GM18517 (cell line): ENCODE measurements around the gene ZNF584.
"Not testable (repeated sequence)": the region's sequence is repeated elsewhere in the genome, so short reads cannot be mapped to it uniquely, and the experiment has no call there.

Source experiments
- ATAC-seq: cut with Tn5 transposase; IDR thresholded peaks from one replicate; pipeline ENCODE4 v1.9.1; 2021; ENCODE audit warnings: mild to moderate bottlenecking, moderate library complexity; ENCODE audit not compliant: unreplicated experiment

Gene ZNF584

GRCh38 chr19:58408152-58409009 lies at the start of gene ZNF584:
Gene ZNF584, plus strand, starts transcription at chr19:58408649. Its CDS starts 499 bp downstream, at chr19:58409148.
- ATAC-seq, result peak; percentile 80

- ATAC-seq, result no peak
Measured at GRCh38 chr19:58361900-58362271, 46.6 kb upstream of the ZNF584 start.

GRCh38 chr19:58362272-58362994 lies 46.0 kb upstream of the ZNF584 start, which contains the start of gene ZNF497:
Gene ZNF497, minus strand, starts transcription at chr19:58362751. Its CDS starts 5,116 bp downstream, at chr19:58357635.
- peak; percentile 78 for ATAC-seq

GRCh38 chr19:58364146-58364545 lies 44.3 kb upstream of the ZNF584 start:
- ATAC-seq, result no peak

- ATAC-seq, result no peak
Measured at GRCh38 chr19:58366585-58367430, 41.6 kb upstream of the ZNF584 start.

GRCh38 chr19:58367698-58368454 lies 40.6 kb upstream of the ZNF584 start:
- ATAC-seq, result no peak

GRCh38 chr19:58368561-58369360 lies 39.7 kb upstream of the ZNF584 start:
- ATAC-seq, result no peak

GRCh38 chr19:58372311-58373133 lies 35.9 kb upstream of the ZNF584 start:
- ATAC-seq, result no peak

- no peak for ATAC-seq
Measured at GRCh38 chr19:58374200-58374599, 34.2 kb upstream of the ZNF584 start.

- ATAC-seq, result not testable (repeated sequence)
Measured at GRCh38 chr19:58376724-58377123, 31.7 kb upstream of the ZNF584 start.

GRCh38 chr19:58379246-58379645 lies 29.2 kb upstream of the ZNF584 start:
- ATAC-seq, result no peak

- peak; percentile 1 for ATAC-seq
Measured at GRCh38 chr19:58380037-58380661, 28.3 kb upstream of the ZNF584 start.

- peak; percentile 85 for ATAC-seq
Measured at GRCh38 chr19:58380662-58381459, 27.6 kb upstream of the ZNF584 start, which contains the start of gene ZNF837. Gene ZNF837, minus strand, starts transcription at chr19:58381030. Its CDS starts 11,698 bp downstream, at chr19:58369332.

GRCh38 chr19:58381460-58382212 lies 26.8 kb upstream of the ZNF584 start:
- ATAC-seq, result no peak

GRCh38 chr19:58382997-58383603 lies 25.3 kb upstream of the ZNF584 start:
- ATAC-seq, result no peak

- ATAC-seq, result no peak
Measured at GRCh38 chr19:58385313-58385890, 23.0 kb upstream of the ZNF584 start.
